Fibroblast of upper back skin (primary cell): ENCODE results near the gene OTOG.

Experiments
- DNase-seq: peaks from one replicate; pipeline ENCODE4 v3.0.0-alpha.2; 2013

The OTOG gene

DNA sequence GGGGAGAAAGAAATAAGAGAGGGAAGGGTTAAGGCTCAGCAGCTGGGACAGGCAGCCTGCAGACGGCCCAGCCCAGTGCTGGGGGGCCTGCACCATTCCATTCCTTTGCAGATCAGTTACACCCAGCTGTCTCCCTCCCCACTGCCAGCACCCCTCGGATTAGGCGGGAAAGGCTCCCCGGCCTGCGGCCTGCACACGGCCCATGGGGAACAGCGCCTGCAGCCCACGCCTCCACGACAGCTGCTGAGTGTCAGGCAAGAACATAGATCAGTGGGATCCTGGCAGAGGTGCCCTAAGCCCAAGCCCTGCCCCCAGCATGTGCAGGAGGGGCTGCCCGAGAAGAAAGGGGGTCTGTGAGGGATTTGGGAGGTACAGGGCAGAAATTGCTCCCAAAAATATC, 106.6 kb downstream of the OTOG start:
- DNase-seq = no peak

DNA sequence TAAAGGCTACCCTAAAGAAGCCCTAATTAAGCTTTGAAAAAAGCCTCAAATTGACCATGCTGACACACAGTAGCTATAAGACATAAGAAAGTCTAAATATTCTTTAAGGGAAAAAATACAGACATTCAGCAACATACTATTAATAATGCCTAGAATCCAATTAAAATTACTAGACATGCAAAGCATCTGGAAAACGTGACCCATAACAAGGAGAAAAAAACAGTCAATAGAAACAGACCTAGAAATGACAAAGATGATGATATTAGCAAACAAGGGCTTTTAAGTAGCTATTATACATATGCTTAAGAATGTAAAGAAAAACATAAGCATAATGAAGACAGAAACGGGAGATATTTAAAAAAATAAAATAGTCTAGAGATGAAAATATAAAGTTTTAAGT, 108.6 kb downstream of the OTOG start:
- DNase-seq = no peak

DNA sequence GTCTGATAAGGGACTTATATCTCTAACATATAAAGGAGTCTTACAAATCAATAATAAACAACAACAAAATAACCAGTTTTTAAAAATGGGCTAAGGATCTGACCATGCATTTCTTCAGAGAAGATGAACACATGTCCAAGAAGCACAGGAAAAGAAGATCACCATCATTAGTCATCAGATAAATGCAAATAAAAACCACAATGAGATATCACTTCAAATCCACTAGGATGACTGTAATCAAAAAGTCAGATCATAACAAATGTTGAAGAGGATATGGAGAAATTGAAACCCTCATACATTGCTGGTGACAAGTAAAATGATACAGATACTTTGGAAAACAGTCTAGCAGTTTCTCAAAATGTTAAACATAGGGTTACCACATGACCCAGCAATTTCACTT, 111.2 kb downstream of the OTOG start:
- no peak for DNase-seq

DNA sequence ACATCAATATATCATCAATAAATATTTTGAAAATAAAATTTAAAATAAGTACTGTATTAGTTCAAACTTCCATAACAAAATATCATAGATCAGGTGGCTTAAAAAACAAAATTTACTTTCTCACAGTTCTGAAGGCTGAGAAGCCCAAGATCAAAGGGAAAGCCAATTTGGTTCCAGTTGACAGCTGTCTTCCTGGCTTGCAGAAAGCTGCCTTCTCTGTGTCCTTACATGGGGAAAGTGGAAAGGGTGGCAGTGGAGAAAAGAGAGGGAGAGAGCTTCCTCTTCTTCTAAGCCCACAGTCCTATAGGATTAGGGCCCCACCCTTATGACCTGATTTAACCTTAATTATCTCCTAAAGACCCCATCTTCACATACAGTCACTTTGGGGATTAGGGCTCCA, 121.1 kb downstream of the OTOG start:
- no peak for DNase-seq

DNA sequence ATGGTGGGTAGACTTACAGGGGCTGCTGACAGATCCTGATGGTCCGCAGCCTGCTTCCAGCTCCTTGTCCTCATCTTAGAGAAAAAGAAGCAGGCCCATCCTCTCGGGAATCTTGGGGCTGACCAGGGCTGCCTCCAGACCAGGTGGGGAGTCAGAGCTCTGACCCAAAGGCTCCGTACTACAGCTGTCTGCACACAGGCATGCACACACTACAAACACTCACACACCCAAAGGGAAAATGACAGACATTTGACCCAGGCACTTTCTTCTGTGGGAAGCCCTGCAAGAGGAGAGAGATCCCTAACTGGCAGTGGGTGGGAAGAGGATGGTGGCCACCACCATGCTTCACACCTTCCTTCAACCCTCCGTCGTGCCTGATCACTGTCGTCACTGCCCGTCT, 125.4 kb downstream of the OTOG start:
- DNase-seq = no peak

DNA sequence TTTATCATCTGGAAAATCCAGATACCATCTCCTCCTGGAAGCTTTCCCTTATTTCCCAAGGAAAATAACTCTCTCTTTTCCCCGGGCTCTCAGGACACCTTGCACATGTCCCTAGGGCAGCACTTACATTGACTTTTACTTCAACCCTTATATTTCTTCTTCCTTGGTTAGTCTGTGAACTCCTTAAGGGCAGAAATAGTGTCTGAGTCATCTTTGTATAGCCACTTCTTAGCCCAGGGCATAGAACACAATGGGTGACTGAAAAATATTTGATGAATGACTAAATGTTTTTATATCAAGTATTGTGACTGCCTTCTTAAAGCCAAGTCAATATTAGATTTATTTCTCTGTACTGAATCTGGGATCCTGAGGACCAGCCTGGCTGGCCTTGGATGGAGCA, 126.9 kb downstream of the OTOG start:
- DNase-seq = no peak

DNA sequence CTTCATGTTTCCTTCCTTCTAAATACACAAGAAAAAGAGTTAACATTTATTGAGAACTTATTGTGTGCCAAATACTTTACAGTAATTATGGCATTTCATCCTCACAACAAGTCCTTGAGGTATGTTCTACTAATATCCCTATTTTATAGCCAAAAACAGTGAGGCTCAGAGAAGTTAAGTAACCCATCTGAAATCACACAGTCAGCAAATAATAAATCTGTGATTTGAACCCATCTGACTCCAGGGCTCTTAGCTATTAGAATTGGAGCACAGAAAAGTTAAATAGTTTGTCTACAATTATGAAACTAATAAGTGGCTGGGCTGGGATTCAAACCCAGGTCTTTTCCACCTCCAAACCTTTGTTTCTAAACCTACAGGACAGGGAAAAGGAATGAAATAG, 135.8 kb downstream of the OTOG start:
- no peak for DNase-seq

DNA sequence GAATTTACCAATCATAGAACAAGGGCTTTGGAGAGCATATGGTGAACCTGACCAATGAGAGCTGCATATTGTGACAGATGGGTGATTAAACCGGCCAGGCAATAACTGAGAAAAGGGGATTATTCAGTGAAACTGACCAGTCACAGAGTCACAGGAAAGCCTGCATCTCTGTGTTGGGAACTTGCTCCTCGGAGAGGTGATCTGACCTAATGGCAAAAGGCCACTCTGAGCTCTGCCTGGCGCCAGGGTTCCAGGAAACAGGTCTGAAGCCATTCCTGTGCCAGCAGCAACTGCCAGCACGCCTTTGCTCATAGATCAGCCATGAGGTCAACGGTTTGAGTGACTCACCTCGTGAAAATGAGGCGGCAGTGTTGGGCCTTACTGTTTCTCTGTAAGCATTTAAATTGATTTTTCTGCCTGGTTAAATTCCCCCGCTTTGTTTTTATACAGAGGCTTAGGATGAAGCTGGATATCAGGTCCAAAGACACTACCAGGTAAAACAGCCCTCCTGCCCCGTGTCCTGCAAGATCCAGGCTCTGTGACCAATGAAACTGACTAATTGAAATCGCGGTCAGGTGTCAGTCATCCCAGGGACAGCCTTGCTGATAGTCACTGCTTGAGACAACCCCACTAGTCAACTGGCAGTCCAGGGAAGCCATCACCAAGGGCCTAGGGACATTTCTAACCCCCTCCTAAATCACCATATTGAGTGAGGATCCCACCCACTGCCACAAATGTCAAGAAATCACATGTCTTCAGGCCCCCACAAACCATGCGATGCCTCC, 136.5 kb downstream of the OTOG start:
- DNase-seq = peak; percentile 27

DNA sequence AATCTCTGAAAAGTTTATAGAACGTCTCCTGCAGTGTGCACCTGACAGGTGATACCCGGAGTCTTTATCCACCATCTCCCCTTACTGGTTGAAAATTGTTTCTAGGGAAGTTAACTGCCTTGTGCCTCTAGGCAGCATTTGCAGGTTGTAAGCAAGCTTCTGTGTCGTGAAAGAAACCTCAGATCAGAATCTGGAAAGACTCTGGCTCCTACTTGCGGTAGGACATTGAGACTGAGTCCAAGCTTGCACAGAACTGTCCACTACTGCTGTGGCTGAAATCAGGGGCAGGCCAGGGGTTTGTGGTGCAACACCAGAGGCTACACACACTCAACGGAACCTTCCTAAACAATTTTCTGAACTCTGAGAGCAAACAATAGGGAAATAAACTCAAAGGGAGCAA, 137.5 kb downstream of the OTOG start:
- no peak for DNase-seq

DNA sequence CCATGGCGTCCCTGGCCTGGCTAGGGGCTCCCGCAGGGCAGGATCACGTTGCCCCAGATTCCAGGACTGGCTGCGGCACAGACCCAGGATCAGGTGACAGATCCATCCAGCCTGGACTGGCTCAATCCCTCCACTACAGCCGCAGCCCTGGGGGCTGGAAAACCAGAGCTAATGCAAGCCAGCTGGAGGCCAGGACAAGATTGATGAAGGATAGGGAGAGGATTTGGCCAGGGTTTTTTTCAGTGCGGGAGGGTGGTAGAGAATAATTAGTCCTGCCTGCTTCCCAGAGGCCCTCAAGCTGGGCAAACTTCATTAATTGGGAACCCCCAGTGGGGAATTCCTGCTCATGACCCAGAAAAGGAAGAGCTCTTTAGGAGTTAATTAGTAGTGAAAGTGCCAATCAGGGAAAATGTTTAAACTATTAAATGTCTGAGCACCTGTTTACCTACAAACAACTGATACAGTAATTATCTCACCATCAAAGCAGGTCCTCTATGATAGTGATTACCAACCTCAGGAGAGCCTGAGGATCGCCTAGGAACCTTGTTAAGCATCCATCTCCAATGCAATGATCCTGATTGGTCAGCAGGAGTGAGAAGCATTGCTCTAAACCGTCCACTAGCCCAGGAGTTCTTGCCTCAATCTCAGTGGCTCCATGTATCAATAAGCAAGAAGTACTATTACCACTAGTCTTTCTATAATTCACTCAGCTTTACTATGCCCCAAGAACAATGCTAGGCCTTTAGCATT, 139.3 kb downstream of the OTOG start:
- DNase-seq = peak; percentile 17

DNA sequence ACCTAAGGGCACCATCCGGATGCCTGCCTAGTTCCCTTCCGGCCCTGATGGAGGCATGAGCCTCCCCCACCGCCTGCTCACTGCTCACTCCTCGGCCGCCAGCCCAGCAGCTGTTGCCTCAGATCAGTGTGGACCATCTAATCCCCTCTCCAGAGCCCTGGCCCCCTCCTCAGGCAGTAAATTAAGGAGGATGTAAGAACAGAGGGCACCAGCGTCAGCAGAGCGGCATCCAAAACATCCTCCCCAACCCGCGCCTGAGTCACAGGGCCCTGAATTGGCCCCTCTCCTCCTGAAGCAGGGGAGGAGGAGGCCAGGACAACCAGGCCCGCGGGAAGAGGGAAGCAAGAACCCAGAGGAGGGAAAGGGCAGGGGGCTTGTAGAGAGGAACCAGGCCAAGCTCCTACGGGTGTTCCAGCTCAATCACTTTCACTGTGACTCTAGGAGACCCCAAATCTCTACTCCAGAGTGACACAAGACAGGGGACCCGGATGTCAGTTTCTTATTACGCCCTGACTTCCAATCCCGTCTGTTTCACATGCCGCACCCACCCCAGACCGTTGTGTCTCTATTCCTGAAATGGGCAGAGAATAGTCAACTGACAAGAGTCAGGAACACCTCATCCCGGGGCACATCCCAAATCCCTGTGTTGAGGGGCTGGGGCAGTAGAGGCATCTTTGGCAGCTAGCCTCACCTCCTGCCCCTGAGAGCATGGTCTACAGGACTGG, 141.0 kb downstream of the OTOG start:
- DNase-seq = peak; percentile 11

DNA sequence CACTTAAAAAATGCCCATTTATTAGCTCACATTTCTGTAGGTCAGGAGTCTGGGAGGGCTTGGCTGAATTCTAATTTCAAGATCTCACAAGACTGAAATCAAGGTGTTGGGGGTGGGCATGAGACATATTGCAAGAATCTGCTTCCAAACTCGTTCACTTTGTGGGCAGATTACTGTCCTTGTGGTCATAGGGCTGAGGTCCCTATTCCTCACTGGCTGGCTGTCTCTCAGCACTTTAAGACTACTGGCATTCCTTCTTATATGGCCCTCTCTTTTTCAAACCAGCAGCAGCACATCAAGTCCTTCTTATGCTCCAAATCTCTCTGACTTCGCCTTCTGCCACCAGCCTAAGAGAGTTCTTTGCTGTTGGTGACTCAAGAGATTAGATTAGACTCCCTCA, 144.5 kb downstream of the OTOG start:
- DNase-seq = no peak

DNA sequence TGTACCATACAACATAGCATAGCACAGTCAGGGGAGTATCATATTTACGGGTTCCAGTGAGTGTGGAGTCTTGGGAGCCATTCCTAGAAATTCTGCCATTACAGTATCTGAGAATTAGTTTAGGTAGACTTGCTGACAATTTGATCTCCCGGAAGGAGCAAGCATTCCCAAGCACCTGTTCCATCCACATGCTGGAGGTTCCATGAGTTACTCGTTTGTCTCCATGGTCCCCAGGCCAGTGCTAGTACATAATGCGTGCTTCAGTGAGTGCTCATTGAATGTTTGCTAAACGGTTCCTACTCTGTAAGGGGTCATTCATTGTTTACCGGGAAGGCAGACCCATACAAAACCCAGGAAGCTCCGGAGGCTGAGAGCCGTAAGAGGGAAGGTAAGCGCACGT, 144.9 kb downstream of the OTOG start:
- DNase-seq = no peak

DNA sequence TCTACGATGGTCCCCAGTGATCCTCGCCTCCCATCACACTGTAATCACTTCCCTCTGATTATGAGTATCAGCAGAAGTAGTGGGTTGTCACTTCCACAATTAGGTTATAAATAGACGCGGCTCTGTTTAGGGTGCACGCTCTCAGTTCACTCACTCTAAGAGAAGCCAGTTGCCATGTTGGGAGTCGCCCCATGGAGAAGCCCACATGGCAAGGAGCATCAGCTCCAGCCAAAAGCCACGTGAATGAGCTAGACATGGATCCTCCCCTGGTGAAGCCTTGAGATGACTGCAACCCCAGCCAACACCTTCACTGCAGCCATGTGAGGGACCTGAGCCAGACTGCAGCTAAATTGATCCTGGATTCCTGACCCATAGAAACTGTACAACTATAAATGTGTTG, 145.9 kb downstream of the OTOG start:
- no peak for DNase-seq

DNA sequence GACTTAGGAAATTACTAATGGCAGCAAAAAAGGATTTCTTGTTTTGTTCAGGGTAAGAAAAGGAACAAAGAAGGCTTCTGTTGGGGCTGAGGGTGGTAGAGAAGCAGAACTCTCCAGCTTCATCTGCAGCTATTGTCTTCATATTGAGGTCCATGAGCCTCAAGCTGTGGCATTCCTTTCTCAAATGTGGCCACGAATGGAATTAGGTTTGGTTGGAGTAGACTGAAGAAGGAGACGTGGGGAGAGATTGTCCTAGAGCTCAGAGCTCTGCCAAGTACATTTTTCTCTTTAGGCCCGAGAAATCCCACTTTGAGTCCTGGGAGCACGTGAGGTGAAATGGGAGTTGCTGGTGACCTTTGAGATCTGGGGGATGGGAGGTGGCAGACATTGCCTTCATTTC, 146.5 kb downstream of the OTOG start:
- DNase-seq = no peak

DNA sequence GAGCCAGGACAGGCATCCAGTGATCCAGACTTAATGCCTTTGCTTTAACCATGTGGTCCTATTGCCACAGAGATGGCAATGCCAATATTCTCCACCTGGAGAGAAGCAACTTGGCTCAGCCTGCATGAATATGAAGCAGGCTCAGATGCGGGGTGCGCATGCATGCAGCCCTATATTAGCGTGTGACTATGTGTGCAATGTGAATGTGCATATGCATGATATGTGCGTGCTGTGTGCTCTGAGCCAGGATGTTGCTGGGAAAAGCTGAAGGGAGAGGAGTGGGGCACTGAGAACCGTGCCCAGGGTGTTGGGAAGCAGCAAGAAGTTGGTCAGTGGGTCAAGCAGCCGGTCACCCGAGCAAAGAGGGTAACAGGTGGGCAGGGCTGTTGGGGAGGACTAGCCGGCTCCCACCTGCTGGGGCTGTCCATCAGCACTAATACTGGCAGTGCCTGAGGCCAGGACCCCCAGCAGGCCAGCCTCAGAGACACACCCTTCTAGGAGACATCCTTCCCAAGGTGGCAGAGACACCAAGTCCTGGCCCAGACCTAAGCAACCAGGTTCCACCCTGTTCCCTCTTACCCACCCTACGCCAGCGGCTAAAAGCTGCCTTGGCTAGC, 147.5 kb downstream of the OTOG start:
- no peak for DNase-seq

DNA sequence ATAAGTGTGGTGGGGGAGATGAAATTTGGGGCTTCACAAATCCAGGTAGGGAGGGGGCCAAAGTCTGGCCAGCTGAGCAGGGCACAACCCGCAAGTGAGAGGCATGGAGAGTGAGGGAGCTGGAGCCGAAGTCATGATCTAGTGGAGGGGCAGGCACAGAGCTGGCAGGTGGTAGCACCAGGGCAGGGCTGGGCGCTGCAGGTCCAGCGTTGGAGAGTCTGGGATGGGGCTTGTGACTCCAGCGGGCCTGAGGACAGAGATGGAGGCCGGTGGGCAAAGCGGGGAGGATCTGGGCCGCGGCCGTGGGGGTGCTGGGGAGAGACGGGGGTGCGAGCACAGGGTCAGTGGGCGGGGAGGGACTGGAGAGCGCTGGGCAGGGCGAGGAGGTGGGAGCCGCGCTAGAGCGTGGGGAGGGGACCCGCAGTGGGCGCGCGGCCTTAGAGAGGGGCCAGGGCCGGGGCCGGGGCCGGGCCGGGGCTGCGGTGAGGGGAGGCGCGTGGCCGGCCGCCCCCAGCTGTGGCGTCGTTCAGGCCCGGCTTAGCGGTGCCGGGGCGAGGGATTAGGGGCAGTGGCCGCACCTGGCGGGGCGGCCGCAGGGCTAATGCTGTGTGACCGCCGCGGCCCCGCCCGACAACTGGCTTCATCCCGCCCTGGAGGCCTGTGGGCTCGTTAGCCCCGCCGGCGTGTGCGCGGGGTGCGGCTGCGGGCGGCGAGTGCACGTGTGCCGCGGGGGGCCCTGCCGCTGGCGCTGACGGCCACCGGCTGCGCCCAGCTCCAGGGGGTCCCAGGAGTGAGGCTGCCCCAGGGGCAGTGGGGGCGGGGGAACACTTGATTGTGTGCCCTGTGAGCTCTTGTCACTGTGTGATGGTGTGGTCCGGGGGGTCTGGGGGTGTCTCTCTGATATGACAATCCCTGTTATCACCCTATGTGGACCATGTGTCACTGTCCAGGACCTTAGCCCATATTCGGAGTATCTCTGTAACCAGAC, 148.7 kb downstream of the OTOG start:
- no peak for DNase-seq

DNA sequence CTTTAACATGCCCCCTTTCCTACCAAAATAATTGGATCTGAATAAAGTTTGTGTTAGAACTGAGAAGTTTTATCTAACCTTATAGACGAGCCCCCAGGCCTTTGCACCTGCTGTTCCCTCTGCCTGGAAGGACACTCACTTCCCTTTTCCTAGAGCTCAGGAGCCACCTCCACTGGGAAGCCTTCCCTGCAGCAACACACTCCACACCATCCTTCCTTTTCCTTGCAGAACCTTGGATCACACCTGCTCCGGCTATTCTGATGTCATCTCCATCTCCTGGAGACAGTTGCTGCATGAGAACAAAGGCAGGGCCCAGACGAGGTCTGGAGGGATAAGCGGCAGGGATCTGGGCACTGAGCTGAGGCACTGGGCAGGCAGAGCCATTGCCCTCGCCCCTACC, 149.7 kb downstream of the OTOG start:
- no peak for DNase-seq
